BLaER1 treated with 17β-estradiol and CSF1 and Interleukin-3, amounts not matched to agents 10 nM and 100 nM (cell line): ENCODE measurements around the gene KRT27.

Experiments used
- H3K27ac ChIP-seq, 11 experiments: shearing (Covaris generic); formaldehyde crosslinking; 2 replicates each; pipeline ENCODE4 v1.8.1; 2022
- H3K27me3 ChIP-seq, 11 experiments: shearing (Covaris generic); formaldehyde crosslinking; 2 replicates each; pipeline ENCODE4 v1.8.1; 2022
- H3K36me3 ChIP-seq, 11 experiments: shearing (Covaris generic); formaldehyde crosslinking; 2 replicates each; pipeline ENCODE4 v1.8.1; 2022
- H3K4me1 ChIP-seq, 10 experiments: shearing (Covaris generic); formaldehyde crosslinking; 2 replicates each; pipeline ENCODE4 v1.8.1; 2022
- H3K4me2 ChIP-seq, 11 experiments: shearing (Covaris generic); formaldehyde crosslinking; 2 replicates each; pipeline ENCODE4 v1.8.1; 2022
- H3K4me3 ChIP-seq, 10 experiments: shearing (Covaris generic); formaldehyde crosslinking; 2 replicates each; pipeline ENCODE4 v1.8.1; 2022
- H3K9ac ChIP-seq, 11 experiments: shearing (Covaris generic); formaldehyde crosslinking; 2 replicates each; pipeline ENCODE4 v1.8.1; 2022
- H3K9me3 ChIP-seq, 11 experiments: shearing (Covaris generic); formaldehyde crosslinking; replicated peaks in 1 of 11; 2 replicates each; pipeline ENCODE4 v1.8.1; 2022
- H4K20me1 ChIP-seq, 11 experiments: shearing (Covaris generic); formaldehyde crosslinking; 2 replicates each; pipeline ENCODE4 v1.8.1; 2022
- Cebpa-rat ChIP-seq, 11 experiments: shearing (Covaris generic); IDR thresholded peaks; 2 replicates each; pipeline ENCODE4 v1.8.1; 2022

Gene KRT27

GRCh38 chr17:40795019-40795667 is 12.8 kb upstream of the KRT27 start:
- 0 out of 20 replicates have a peak, but pooled peaks cover 0 to 3% (median 0%) of the 10 kb centered on the region in 10 experiments for H3K4me1 ChIP-seq
- H3K9me3 ChIP-seq: no peaks in the 10 kb centered on the region
- H3K27ac ChIP-seq: no peak overlapping the region
- H3K4me2 ChIP-seq: no peak overlapping the region
- TF ChIP-seq Cebpa-rat (IDR thresholded peaks at IDR 0.05): no peak
- H3K4me3 ChIP-seq: no peak overlapping the region
- no peaks in the 10 kb centered on the region for H3K36me3 ChIP-seq
- no peak overlapping the region for H3K9ac ChIP-seq
- H3K27me3 ChIP-seq: no peaks in the 10 kb centered on the region
- H4K20me1 ChIP-seq: no peaks in the 10 kb centered on the region

GRCh38 chr17:40794466-40794865 is 12.1 kb upstream of the KRT27 start:
- H3K36me3 ChIP-seq: no peaks in the 10 kb centered on the region
- no peak overlapping the region for H3K4me3 ChIP-seq
- no peaks in the 10 kb centered on the region for H3K9me3 ChIP-seq
- peaks cover 0 to 5% (median 0%) of the 10 kb centered on the region in 10 experiments; a peak in 3 of 20 replicates for H3K4me1 ChIP-seq
- H3K27me3 ChIP-seq: no peaks in the 10 kb centered on the region
- no peak overlapping the region for H3K9ac ChIP-seq
- TF ChIP-seq Cebpa-rat (IDR thresholded peaks at IDR 0.05): no peak
- H3K4me2 ChIP-seq: no peak overlapping the region
- no peaks in the 10 kb centered on the region for H4K20me1 ChIP-seq
- no peak overlapping the region for H3K27ac ChIP-seq

GRCh38 chr17:40793832-40794231 is 11.5 kb upstream of the KRT27 start:
- no peak overlapping the region for H3K4me2 ChIP-seq

GRCh38 chr17:40791787-40792436 is 9.6 kb upstream of the KRT27 start:
- Histone ChIP-seq H3K4me1 (peaks cover 0 to 15% (median 10%) of the 10 kb centered on the region in 10 experiments; a peak in 11 of 20 replicates), H3K4me3 (no peak overlapping the region), H3K9ac (no peak overlapping the region), H3K9me3 (no peaks in the 10 kb centered on the region), H3K27me3 (no peaks in the 10 kb centered on the region), H3K4me2 (no peak overlapping the region), H3K27ac (no peak overlapping the region), H3K36me3 (no peaks in the 10 kb centered on the region), H4K20me1 (no peaks in the 10 kb centered on the region)
- no peak for TF ChIP-seq Cebpa-rat (IDR thresholded peaks at IDR 0.05)

More at GRCh38 chr17:40793832-40794231, 11.5 kb upstream of the KRT27 start:
- Histone ChIP-seq H3K4me1 (peaks cover 0 to 11% (median 5%) of the 10 kb centered on the region in 10 experiments; a peak in 11 of 20 replicates), H3K9ac (no peak overlapping the region), H3K27ac (no peak overlapping the region), H3K9me3 (no peaks in the 10 kb centered on the region), H4K20me1 (no peaks in the 10 kb centered on the region), H3K27me3 (no peaks in the 10 kb centered on the region), H3K36me3 (no peaks in the 10 kb centered on the region), H3K4me3 (no peak overlapping the region)
- TF ChIP-seq Cebpa-rat (IDR thresholded peaks at IDR 0.05): no peak

GRCh38 chr17:40791111-40791510 is 8.8 kb upstream of the KRT27 start:
- TF ChIP-seq Cebpa-rat (IDR thresholded peaks at IDR 0.05): no peak
- Histone ChIP-seq H3K36me3 (no peaks in the 10 kb centered on the region), H3K4me3 (no peak overlapping the region), H4K20me1 (no peaks in the 10 kb centered on the region), H3K9me3 (no peaks in the 10 kb centered on the region), H3K27me3 (no peaks in the 10 kb centered on the region), H3K27ac (no peak overlapping the region), H3K4me2 (no peak overlapping the region), H3K4me1 (peaks cover 0 to 15% (median 10%) of the 10 kb centered on the region in 10 experiments; a peak in 11 of 20 replicates), H3K9ac (no peak overlapping the region)

- Histone ChIP-seq H4K20me1 (no peaks in the 10 kb centered on the region), H3K9ac (no peak overlapping the region), H3K4me1 (no peaks in the 10 kb centered on the region), H3K9me3 (peaks cover 5 to 12% (median 10%) of the 10 kb centered on the region in 11 experiments; a peak in 16 of 22 replicates), H3K27ac (no peak overlapping the region), H3K4me3 (peak overlapping the region in 4 of 10 experiments; percentile 14 to 34 (median 32); a peak in 3 of 20 replicates), H3K4me2 (peak overlapping the region in 9 of 11 experiments; percentile 3 to 57 (median 13); a peak in 6 of 22 replicates), H3K36me3 (no peaks in the 10 kb centered on the region), H3K27me3 (peaks cover 9 to 18% (median 13%) of the 10 kb centered on the region in 11 experiments)
- no peak for TF ChIP-seq Cebpa-rat (IDR thresholded peaks at IDR 0.05)
These were observed 3.0 kb downstream of the KRT27 start for GRCh38 chr17:40779181-40779909.

- no peak for TF ChIP-seq Cebpa-rat (IDR thresholded peaks at IDR 0.05)
- H3K9me3 ChIP-seq: peaks cover 5 to 12% (median 10%) of the 10 kb centered on the region in 11 experiments; a peak in 16 of 22 replicates
- no peaks in the 10 kb centered on the region for H4K20me1 ChIP-seq
- H3K4me3 ChIP-seq: no peak overlapping the region
- no peaks in the 10 kb centered on the region for H3K4me1 ChIP-seq
- no peak overlapping the region for H3K4me2 ChIP-seq
- no peak overlapping the region for H3K9ac ChIP-seq
- peaks cover 9 to 18% (median 13%) of the 10 kb centered on the region in 11 experiments for H3K27me3 ChIP-seq
- no peaks in the 10 kb centered on the region for H3K36me3 ChIP-seq
- no peak overlapping the region for H3K27ac ChIP-seq
These were observed 3.9 kb downstream of the KRT27 start for GRCh38 chr17:40778461-40778860.

- Histone ChIP-seq H3K36me3 (no peaks in the 10 kb centered on the region), H3K27me3 (peaks cover 9 to 18% (median 13%) of the 10 kb centered on the region in 11 experiments), H3K4me1 (no peaks in the 10 kb centered on the region), H3K4me3 (no peak overlapping the region), H3K9ac (no peak overlapping the region), H4K20me1 (no peaks in the 10 kb centered on the region), H3K27ac (no peak overlapping the region), H3K9me3 (peaks cover 5 to 12% (median 10%) of the 10 kb centered on the region in 11 experiments; a peak in 16 of 22 replicates), H3K4me2 (no peak overlapping the region)
- no peak for TF ChIP-seq Cebpa-rat (IDR thresholded peaks at IDR 0.05)
These were observed 4.4 kb downstream of the KRT27 start for GRCh38 chr17:40777971-40778370.

GRCh38 chr17:40777459-40777858 is 4.9 kb downstream of the KRT27 start:
- H3K9ac ChIP-seq: no peak overlapping the region
- no peak overlapping the region for H3K27ac ChIP-seq
- no peaks in the 10 kb centered on the region for H3K4me1 ChIP-seq
- H3K4me2 ChIP-seq: no peak overlapping the region
- H4K20me1 ChIP-seq: no peaks in the 10 kb centered on the region
- no peak overlapping the region for H3K4me3 ChIP-seq
- H3K27me3 ChIP-seq: peaks cover 9 to 18% (median 13%) of the 10 kb centered on the region in 11 experiments
- H3K36me3 ChIP-seq: no peaks in the 10 kb centered on the region
- peaks cover 5 to 12% (median 10%) of the 10 kb centered on the region in 11 experiments; a peak in 16 of 22 replicates for H3K9me3 ChIP-seq
- no peak for TF ChIP-seq Cebpa-rat (IDR thresholded peaks at IDR 0.05)
